Mucosa of rectum (tissue), 2 donors: ENCODE measurements around the gene OOSP4A.

Experiments used
- H3K27ac ChIP-seq, 2 donors: one replicate each; pipeline ENCODE4 v1.7.0; 2013; ENCODE audit warnings: inconsistent platforms in 2 of 2, low read depth in 2 of 2, low read length in 2 of 2
- H3K27me3 ChIP-seq, 2 donors: one replicate each; pipeline ENCODE4 v1.7.0; 2013; ENCODE audit warnings: low read length in 2 of 2; ENCODE audit not compliant: control insufficient read depth in 2 of 2, insufficient read depth in 2 of 2
- H3K36me3 ChIP-seq, 2 donors: one replicate each; pipeline ENCODE4 v1.7.0; 2013; ENCODE audit warnings: low read length in 2 of 2; ENCODE audit not compliant: control insufficient read depth in 2 of 2, insufficient read depth in 2 of 2
- H3K4me1 ChIP-seq, 2 donors: one replicate each; pipeline ENCODE4 v1.7.0; 2013; ENCODE audit warnings: low read length in 2 of 2, mild to moderate bottlenecking in 1 of 2; ENCODE audit not compliant: control insufficient read depth in 2 of 2, insufficient read depth in 2 of 2
- H3K4me3 ChIP-seq, 2 donors: one replicate each; pipeline ENCODE4 v1.7.0; 2013; ENCODE audit warnings: low read length in 2 of 2
- H3K9ac ChIP-seq, 2 donors: one replicate each; pipeline ENCODE4 v1.7.0; 2013; ENCODE audit warnings: low read length in 2 of 2, low read depth in 1 of 2, mild to moderate bottlenecking in 1 of 2
- H3K9me3 ChIP-seq, 2 donors: one replicate each; pipeline ENCODE4 v1.7.0; 2013; ENCODE audit warnings: low read length in 2 of 2; ENCODE audit not compliant: control insufficient read depth in 2 of 2
- donor health status: healthy.
- donor health status: Normal muscosa, but diverticular disease.

OOSP4A gene

DNA sequence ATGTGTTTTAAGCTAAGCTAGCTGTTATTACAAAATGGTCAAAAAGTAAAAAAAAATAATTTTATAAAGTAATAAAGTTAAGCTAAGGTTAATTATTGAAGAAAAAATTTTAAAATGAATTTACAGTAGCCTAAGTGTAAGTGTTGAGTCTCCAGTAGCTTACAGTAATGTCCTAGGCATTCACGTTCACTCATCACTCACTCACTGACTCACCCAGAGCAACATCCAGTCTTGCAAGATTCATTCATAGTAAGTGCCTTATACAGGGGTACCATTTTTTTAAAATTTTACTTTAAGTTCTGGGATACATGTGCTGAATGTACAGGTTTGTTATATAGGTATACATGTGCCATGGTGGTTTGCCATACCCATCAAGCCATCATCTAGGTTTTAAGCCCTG lies 41.5 kb downstream of the OOSP4A start:
- H3K36me3 ChIP-seq: no peaks in the 10 kb centered on the region
- no peaks in the 10 kb centered on the region for H3K9me3 ChIP-seq
- H3K9ac ChIP-seq: no peak overlapping the region
- no peaks in the 10 kb centered on the region for H3K4me1 ChIP-seq
- H3K27ac ChIP-seq: no peak overlapping the region
- no peaks in the 10 kb centered on the region for H3K27me3 ChIP-seq
- H3K4me3 ChIP-seq: no peak overlapping the region

DNA sequence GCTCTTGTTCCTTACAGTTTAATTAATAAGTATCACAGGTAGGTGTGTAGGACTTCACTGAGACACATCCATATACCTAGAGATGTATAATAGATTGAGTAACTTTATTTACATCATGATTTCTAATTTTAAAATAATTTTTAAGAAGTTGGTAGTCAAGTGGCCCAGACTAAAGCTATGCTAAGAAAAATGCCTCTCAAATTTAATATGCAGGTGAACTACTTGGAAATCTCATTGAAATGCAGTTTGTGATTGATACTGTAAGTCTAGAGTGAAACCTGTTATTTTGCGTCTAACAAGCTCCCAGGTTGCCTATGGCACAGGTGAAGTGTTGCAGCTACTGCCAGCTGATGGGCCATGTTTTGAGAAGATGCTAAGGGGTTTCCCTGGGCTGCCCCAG lies 53.0 kb downstream of the OOSP4A start, which contains the start of gene OOSP4B:
Gene OOSP4B (plus strand): TSS at position 301 of the 400 bp plus-strand sequence.
- Histone ChIP-seq H3K4me1 (no peaks in the 10 kb centered on the region), H3K27ac (no peak within 1 kb of the TSS), H3K4me3 (no peak within 1 kb of the TSS), H3K27me3 (no peaks in the 10 kb centered on the region), H3K9ac (no peak within 1 kb of the TSS), H3K36me3 (no peaks in the 10 kb centered on the region), H3K9me3 (no peaks in the 10 kb centered on the region)

DNA sequence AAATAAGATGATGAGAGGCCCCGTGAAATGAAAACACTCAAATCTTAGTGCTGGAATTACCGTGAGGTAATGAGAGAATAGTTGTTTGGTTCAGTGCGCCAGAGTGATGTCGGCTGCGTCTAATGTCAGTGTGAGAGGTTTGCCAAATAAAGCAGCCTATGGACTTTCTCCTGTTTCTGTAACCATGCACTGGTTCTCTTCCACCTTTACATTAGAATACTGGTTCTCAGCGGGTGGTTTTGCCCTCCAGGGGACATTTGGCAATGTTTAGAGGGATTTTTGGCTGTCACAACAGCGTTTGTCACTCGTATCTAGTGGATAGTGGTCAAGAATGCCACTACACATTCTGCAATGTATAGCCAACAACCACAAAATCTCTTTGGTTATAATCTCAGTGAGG lies 54.2 kb downstream of the OOSP4A start:
- no peaks in the 10 kb centered on the region for H3K9me3 ChIP-seq
- H3K36me3 ChIP-seq: no peaks in the 10 kb centered on the region
- no peak overlapping the region for H3K9ac ChIP-seq
- H3K4me3 ChIP-seq: no peak overlapping the region
- H3K27me3 ChIP-seq: no peaks in the 10 kb centered on the region
- H3K27ac ChIP-seq: no peak overlapping the region
- no peaks in the 10 kb centered on the region for H3K4me1 ChIP-seq
